GM19452 (cell line): ENCODE measurements around the gene FOXD4L3.
"Not testable (repeated sequence)": the region's sequence is repeated elsewhere in the genome, so short reads cannot be mapped to it uniquely, and the experiment has no call there.

ENCODE experiments used
- ATAC-seq: cut with Tn5 transposase; IDR thresholded peaks from one replicate; pipeline ENCODE4 v1.9.1; 2021; ENCODE audit not compliant: unreplicated experiment

Gene FOXD4L3

DNA sequence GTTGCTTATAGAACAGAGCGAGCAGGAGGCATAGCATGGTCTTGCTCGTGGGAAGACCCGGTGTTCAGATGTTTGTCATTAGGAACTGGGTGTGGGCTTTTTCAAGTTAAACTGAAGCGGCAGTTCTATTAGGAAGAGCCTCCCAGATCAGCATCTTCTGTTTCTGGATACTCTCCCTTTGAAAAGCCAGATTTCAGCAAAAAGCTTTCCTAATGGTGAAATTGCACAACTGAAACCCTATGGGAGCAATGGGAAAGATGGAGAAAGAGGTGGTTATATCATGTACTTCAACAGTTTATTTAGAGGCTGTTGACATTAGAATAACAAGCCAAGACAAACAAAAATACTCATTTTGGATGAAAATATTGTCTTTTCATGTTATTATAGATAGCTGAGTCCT, 41.3 kb downstream of the FOXD4L3 start:
- ATAC-seq, result not testable (repeated sequence)

DNA sequence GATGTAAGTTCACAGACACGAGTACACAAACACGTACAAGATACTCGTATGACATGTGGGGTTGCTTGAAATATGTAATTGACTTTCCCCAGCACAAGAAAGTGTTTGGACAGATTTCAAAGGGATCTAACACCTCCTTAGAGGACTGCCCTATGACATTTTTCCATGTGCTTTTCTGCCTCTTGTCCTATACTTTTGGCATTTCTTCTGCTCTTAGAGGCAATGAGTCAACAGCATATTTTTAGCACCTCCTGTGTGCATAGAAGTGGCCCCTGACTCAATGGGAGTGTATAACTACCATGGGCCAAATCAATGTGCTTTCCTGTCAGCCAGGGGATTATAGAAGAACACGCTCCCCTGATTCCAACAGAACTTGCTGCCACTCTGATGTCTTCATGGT, 49.0 kb downstream of the FOXD4L3 start:
- not testable (repeated sequence) for ATAC-seq
